Left hindlimb (tissue), 1 donor: Measurements from ENCODE around the gene EFNA5.

Experiments
- DNase-seq: peaks from one replicate; pipeline ENCODE4 v3.0.0-alpha.2; 2018

Gene EFNA5

GRCh38 chr5:107415762-107416161 is 255.0 kb downstream of the EFNA5 start:
- DNase-seq, result no peak

- DNase-seq, result no peak
These were observed 255.9 kb downstream of the EFNA5 start for GRCh38 chr5:107414802-107415201.

- DNase-seq, result no peak
These were observed 257.0 kb downstream of the EFNA5 start for GRCh38 chr5:107413754-107414153.

- DNase-seq, result no peak
These were observed 262.2 kb downstream of the EFNA5 start for GRCh38 chr5:107408564-107408963.

GRCh38 chr5:107407713-107408298 is 262.9 kb downstream of the EFNA5 start:
- DNase-seq, result no peak

GRCh38 chr5:107404595-107405374 is 266.0 kb downstream of the EFNA5 start:
- DNase-seq, result no peak

- no peak for DNase-seq
These were observed 267.3 kb downstream of the EFNA5 start for GRCh38 chr5:107403228-107403953.

GRCh38 chr5:107402434-107403227 is 268.1 kb downstream of the EFNA5 start:
- DNase-seq, result peak; percentile 56

- no peak for DNase-seq
These were observed 269.1 kb downstream of the EFNA5 start for GRCh38 chr5:107401470-107402122.

GRCh38 chr5:107400328-107400727 is 270.4 kb downstream of the EFNA5 start:
- no peak for DNase-seq

- no peak for DNase-seq
These were observed 272.0 kb downstream of the EFNA5 start for GRCh38 chr5:107398703-107399102.

- DNase-seq, result no peak
These were observed 274.4 kb downstream of the EFNA5 start for GRCh38 chr5:107396351-107396690.

GRCh38 chr5:107395632-107396350 is 274.9 kb downstream of the EFNA5 start:
- no peak for DNase-seq

GRCh38 chr5:107393851-107394250 is 276.9 kb downstream of the EFNA5 start:
- no peak for DNase-seq

GRCh38 chr5:107391787-107392186 is 278.9 kb downstream of the EFNA5 start:
- no peak for DNase-seq

GRCh38 chr5:107389775-107390148 is 281.0 kb downstream of the EFNA5 start:
- DNase-seq, result no peak

- peak; percentile 36 for DNase-seq
These were observed 281.5 kb downstream of the EFNA5 start for GRCh38 chr5:107389130-107389774.

- DNase-seq, result no peak
These were observed 282.4 kb downstream of the EFNA5 start for GRCh38 chr5:107388141-107388861.

- no peak for DNase-seq
These were observed 283.1 kb downstream of the EFNA5 start for GRCh38 chr5:107387526-107388140.

GRCh38 chr5:107385708-107386107 is 285.0 kb downstream of the EFNA5 start:
- no peak for DNase-seq
